NCI-H446 (cell line): Measurements from ENCODE around the gene SH3GL2.
"Not testable (repeated sequence)": the region's sequence is repeated elsewhere in the genome, so short reads cannot be mapped to it uniquely, and the experiment has no call there.

Experiments used
- DNase-seq, 2 experiments: peaks; one replicate each; lab custom pipeline; 2025; lab: John Stamatoyannopoulos, UW

SH3GL2 gene

DNA sequence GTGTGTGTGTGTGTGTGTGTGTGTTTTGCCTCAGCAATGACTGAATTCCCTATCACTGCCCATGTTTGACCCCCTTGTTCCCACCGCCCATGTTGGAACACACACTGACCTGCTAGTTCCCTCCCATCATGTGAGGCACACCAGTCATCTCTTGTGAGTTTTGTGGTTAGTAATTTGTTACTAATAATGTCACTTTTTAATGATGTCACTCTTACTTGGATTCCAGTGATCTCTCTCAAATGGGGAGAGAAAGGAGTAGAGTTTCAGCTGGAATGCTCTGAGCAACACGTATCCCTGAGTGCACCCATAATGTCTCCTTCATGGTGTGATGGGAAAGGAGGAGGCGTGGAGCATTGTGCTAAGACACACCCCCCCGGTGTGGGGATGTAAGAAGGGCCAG, 172.6 kb downstream of the SH3GL2 start:
- no peak for DNase-seq

DNA sequence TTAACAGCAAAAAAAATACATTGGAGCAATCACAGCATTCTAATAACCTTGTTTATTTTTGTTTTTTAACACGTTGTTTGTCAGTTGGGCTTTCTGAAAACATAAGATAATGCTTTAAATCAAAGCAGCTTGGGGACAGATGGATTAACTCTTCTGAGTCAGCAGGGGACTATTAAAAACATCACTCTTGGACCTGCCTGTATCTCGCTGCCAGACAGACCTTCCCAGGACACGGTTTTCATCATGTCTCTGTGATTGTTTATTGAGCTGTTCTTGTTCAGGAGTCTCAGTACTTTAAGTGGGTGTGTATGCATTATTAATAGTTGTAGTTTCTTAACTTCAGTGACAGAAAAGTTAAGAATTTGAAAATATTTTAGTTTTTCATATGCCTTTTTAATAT, 173.2 kb downstream of the SH3GL2 start:
- DNase-seq: peak in 1 of 2 experiments; percentile 60

DNA sequence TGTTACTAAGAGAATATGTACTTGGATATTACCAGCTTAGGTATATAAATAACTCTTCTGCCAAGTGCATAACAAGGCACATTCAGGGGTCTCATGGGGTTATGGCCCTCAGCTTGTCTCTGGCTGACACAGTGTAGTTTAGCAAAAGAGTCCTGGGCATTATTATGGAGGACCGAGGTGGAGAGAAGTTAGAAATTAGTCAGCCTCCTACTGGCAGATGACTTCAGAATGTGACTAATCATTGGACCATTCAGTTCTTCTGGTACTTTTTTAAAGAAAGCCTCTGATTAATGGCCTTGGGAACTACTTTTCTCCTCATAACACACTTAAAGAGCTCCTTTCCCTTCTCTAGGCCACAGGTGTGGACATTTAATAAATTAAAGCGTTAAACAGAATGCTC, 178.9 kb downstream of the SH3GL2 start:
- no peak for DNase-seq

DNA sequence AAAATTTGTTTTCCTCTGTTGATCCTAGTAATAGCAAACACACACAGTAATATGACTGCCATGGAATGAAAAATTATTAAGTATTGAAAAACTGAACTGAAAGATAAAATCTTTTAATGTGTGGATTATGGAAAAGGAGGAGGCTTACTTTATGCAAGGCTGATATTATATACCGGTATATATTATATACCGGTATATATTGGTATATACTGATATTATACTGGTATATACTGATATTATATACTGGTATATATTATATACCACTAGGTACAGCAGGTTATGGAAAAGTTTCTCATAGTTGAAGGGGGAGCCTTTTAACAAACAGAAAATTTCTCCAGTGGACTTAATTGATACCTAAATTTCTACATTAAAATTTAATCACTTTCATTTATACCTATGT, 181.4 kb downstream of the SH3GL2 start:
- DNase-seq: no peak

DNA sequence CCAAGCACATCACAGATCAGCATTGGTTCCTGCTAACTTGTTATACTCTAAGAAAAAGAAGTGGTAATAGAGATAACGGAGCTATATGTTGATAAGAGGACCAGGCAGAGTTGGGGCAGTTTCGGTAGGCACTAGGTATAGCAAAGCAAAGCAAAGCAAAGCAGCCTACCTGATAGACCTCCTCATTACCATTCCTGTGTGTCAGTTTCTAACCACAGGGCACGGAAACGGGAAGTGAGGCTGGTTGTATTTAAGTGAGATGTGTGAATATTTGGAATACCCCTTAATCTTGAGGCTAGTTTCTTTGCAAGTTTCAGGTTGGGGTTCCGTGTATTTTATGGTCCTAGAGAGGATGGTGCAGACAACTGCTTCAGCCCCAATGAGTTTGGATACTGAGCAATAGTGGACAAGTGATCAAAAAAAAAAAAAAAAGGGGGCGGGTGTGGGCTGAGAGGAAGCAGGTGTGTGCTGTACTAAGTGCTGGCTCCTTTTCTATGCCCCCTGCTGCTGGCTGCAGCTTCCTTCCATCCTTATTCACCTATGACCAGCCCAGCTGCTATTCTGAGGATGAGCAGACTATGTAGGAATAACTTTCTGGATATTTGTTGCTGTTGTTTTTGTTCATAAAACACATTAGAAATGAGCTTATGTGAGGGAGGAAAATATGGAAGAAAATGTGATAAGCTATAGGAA, 183.3 kb downstream of the SH3GL2 start:
- DNase-seq: no peak

DNA sequence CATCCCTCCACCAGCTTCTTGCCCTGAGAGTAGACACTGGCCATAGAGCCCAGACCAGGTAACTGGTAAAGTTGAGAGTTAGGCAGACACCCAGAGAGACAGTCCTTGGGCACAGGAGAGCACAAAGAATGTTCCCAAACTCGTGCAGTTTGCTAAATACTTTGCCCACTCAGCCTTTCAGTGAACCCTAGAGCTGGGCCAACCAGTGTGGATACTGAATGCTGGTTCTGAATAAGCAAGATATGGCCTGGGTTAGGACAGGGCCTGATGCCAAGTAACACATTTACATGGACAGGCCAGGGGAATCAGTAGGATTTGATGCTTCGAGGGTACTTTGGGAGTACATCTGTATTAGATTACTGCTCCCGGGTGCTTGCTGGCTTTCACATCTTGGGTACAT, 185.4 kb downstream of the SH3GL2 start:
- DNase-seq: no peak

DNA sequence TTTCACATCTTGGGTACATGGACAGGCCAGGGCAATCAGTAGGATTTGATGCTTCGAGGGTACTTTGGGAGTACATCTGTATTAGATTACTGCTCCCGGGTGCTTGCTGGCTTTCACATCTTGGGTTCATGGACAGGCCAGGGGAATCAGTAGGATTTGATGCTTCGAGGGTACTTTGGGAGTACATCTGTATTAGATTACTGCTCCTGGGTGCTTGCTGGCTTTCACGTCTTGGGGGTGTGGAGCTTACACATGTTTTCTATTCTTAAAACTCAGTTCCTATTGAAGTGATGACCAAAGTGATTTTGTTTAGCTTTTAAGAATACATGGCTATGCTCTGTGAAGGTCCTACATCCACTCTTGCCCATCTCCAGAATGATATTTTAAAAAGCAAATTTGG, 186.3 kb downstream of the SH3GL2 start:
- not testable (repeated sequence) for DNase-seq

DNA sequence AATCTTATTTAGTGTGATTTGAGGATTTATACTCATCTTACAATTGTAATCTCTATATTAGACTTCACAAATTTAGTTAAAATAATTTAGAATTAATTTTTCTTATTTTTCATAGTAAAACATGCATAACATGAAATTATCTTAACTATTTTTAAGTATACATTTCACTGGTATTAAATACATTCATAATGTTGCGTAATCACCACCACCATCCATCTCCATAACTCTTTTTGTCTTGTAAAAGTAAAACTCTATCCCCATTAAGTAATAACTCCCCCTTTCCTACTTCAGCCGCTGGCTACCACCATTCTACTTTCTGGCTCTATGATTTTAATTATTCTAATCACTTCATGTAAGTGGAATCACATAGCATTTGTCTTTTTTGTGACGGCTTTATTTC, 193.4 kb downstream of the SH3GL2 start:
- no peak for DNase-seq

DNA sequence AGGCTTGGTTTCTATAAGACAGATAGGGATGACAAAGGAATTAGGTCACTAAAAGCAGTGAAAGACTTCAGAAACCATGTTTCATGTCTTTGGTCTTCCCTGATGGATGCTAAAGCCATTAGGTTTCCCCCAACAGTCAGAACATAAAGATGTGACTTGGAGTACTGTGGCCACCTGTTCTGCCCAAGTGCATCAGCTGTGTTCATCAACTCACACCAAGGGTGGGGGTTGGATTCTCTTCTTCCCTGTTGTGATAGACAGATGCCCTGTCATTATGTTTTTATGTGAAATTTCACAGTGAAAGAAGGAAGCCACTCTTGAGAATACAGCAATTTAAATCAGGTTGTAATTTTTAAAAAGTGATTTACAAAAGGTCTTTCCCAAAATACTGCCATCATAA, 196.8 kb downstream of the SH3GL2 start:
- DNase-seq: peak; percentile 27 to 58

DNA sequence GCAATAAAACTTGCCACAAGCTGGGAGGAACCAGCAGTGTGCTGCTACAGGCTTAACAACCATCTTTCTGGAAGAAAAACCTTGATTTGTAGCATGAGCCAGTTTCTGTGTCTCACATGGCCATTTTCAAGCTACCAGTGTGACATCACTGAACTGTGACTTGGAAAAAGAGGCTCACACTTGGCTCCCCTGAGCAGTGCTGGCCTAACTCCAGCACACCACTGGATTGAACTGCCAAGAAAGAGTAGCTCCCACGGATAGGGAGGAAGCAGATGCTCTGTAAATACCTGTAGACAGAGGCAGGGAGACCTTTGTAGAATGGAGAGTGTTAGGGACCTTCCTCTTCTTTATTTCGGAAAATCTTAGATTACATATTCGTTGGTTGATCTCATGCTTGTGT, 197.9 kb downstream of the SH3GL2 start:
- DNase-seq: peak; percentile 73 to 87

DNA sequence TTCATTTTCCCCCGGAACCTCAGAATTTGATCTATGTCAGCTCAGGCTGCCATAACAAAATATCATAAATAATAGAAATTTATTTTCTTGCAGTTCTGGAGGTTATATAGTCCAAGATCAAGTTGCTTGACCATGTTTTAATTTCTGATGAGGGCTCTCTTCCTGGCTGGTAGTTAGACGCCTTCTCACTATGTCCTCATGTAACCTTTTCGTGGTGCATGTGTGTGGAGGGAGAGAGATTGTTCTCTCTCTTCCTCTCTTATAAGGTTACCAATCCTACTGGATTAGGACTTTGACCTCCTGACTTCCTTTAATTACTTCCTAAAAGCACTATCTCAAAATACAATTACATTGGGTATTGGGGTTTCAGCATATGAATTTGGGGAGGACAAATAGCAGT, 198.6 kb downstream of the SH3GL2 start:
- no peak for DNase-seq

DNA sequence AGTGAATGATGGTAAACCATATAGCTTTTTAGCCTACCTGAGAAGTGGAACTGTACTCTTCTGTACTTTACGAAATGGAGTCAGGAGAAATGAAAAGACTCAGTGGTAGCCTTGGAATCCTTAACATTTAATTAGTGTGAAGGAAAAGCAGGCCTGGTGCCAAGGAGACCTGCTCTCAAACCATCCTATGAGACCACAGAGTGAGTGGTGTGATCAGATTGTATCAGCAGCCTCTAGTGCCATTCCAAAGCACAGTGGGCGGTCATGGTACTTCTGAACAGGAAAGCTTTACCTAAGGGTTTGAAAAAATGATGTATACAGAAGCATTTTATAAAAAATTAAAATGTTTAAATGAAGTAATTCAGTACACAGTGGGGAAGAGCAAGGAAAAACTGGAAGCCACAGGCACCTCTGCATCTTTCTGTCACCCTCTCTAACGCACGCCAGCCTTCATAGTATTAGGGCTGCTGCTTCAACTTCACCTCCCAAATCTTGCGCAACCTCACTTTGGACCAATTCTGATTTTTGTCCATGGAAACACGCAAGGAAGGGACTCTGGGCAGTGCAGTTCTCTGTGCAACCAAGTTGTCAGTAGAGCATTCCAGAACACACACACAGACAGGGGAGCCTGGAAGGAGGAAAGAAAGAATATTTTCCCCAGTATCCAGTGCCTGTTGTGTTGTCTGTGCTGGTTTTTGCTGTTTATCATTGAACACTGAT, 203.7 kb downstream of the SH3GL2 start:
- DNase-seq: no peak

DNA sequence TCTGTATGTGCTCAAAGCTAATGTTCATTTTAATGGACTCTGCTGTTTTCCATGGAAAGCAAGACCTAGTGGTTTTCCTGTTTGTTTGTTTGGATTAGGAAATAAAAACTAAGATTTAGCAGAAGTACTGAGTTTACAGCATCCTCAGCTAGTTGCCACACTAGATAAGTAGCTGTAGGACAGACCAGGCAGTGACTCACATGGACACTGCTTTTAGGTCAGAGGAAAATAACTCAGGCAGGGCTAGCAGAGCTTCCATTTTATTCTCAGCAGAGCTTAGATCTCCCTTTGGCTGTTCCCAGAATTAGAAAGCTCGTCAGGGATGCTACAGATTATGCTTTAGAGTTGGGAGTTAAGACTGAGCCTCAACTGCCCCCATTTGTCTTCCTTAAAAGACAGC, 204.4 kb downstream of the SH3GL2 start:
- DNase-seq: no peak

DNA sequence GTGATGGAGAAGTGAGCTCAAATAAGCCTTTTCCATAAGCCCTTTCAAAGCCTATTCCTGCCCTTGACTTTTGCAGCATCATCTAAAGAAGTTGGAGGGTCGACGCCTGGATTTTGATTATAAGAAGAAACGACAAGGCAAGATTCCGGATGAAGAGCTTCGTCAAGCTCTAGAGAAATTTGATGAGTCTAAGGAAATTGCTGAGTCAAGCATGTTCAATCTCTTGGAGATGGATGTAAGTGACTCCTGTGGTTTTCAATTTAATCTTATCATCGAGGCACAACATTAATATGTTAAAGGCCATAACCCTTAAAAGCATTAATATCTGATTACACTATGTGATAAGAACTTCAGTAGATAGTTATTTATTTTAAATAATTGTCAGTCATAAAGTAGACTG, 210.4 kb downstream of the SH3GL2 start:
- no peak for DNase-seq

DNA sequence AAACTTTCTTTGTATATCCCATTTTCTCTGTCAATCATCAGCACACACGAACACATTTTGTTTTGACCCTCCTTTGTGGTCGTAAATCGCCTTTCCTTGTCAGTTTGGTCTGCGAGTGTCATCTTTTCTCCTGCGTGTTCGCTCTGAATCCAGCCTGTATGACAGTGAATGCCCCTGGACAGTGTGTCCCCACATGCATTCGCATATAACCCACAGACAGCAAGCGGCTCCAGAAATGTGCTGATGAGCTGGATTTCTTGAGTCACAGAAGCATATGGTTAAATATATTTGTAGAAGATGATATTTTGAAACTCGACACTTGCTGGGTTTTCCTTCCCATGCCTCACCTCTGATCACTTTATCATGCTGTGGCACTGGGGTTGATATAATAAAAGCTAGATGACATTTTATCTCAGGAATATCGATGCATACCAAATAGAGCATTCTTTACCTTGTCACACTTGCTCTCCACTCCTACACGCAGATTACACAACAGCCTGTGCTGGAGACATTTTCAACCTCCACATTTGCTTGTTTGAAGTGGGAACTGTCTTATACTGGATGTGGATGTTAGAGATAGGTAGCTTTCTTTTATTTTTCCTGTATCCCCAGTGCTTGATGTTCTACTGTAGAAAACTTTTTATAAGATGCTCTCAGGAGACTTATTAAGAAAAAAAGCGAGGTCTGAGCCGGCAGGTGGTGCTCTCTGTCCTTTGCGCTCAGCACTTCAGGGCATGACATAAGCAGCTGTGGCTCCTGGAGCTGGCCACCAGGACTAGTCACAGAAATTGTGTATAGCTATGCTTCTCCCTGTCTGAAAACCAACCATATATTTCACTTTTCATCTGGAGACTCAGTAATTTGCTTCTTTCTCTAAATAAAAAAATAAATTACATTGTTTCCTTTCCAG, 215.1 kb downstream of the SH3GL2 start:
- DNase-seq: no peak

DNA sequence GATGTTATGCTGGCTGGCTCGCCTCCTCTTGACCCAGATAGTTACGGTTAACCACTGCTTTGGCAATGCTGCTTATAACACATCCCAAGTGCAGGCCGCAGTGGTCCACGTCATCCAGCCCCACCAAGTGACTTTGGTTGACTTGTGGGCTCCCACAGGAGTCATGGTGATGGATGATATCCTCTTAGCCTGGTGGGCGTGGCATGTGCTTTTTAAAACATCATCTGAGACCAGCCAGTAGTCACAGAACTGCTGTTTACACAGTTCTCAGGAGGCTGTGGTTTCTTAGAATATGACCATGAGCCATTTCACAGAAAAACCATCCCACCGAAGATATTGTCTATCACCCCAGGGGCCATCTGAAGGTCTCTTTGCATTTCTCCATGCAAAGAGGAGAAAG, 216.9 kb downstream of the SH3GL2 start:
- DNase-seq: no peak

DNA sequence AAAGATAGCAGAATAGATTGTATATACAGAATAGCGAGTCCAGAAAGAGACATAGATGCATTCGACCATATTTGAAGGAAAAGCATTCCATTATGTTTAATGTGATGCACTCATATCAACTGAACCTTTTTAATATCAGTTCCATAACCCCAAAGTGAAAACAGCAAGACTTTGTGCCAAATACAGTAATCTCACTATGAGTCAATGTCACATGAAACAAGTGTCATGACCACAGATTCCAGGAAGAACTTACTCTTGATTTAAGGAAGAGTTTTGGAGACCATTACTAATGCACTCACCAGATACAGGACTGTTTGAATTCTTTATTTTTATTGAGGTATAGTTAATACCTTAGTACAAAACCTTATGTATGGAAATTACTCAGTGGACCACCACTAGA, 220.5 kb downstream of the SH3GL2 start:
- DNase-seq: no peak

DNA sequence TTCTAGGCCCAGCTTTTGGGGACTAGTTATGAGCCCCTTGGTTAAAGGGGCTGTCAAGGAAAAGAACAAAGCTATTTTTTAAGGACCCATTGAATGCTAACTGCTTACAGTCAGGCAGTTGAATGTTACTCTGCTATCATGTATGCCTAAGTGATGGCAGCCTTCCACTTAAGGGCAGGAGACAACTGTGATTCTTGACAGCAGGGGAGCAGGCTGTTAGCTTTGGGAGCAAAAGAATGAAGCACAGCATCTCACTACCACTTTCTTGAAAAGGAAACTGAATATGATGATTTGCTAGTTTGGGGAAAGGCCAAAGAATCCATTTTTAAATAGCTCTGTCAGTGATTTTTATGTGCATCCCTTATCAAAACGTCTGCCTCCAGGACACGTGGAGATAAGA, 221.6 kb downstream of the SH3GL2 start:
- DNase-seq: no peak

DNA sequence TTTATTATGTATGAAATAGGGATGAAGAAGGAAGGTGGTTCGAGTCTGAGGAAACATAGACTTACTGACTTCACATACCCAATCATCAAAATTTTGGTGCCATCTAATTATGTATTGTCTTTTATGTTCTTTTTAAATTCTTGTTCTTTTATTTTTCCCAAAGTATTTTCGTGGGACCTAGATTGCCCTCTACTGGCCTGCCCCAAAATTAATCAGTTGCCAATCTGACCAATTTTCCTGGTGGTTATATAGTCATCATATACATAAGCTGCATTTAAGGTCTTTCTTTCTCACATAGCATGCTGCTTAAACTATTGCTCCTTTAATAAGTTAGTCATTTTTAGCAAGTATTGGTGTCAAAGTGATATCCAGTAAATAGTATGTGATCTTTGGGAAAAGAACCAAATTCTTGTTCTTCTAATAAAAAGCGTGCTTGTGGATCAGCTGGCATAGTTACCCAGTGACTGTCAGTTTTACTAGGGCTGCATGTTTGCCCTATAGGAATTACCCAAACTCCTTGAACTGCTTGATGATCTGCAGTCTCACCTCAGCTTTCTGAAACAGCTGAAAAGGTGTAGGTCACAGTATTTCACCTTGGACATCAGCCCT, 223.5 kb downstream of the SH3GL2 start:
- peak in 1 of 2 experiments; percentile 53 for DNase-seq

DNA sequence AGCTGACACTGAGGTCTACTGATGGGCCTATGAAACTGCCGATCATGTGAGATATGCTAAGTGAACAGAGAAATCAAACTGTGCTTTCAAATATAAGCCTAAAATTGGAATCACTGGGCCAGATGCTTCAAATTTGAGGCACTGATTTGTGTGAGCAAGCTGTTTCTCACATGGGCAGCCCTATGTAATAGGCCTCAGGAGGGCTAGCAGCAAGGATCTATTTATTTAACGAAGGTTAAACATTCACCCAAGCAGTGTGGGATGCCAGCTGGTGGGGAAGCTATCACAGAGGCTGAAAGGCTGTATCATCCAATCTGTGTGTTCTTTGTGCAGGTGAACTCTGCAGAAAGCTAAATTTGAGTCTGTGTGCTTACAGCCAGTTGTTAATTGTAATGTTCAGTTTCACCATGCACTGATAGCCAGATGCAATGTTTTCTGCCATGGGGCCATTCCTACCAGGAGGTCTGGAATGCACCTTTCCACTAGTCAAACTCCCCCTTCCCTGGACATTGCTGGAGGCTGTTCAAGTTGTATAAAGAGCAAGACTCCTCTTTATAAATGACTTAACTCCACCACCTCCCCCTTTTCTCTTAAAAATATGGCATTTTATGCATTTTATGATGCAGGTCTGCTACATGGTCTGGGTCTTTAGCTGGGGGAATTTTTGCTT, 228.9 kb downstream of the SH3GL2 start:
- DNase-seq: peak in 1 of 2 experiments; percentile 39

DNA sequence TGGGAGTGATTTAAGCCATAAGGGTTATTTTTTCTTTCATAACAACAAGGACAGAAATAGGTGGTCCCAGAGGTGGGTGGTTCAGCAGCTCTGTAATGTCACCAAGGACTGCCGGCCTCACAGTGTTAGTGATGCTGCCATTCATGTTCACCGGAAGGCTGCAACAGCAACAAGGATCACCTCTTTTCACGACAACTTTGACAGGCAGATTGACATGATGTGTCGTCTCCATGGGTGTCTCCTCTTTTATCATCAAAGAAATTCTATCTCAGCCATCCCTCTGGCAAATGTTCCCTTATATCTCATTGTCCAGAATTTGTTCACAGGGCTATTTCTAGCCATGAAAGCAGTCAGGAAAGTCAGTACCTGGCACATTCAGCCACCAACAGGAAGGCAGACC, 231.5 kb downstream of the SH3GL2 start:
- no peak for DNase-seq
